ENCODE data around the gene FAM181A. TPM values are rescaled to one million over a fixed set of nuclear protein-coding genes. Genes with fewer than 3 reads are reported as not detected.

FAM181A gene
- total RNA-seq, 1 experiment from 2014 or later = not detected

GRCh38 chr14:93936926-93937325 is 9.8 kb downstream of the FAM181A start:
- CTCF ChIA-PET = interaction anchor here (0.5 to 1.4 kb wide), 2 partner anchors 26 to 64 kb away, joined by 3 read pairs; no protein-coding TSS in a partner anchor
- DNase-seq (ENCODE audit: low read depth, low spot score) = no peak
- no TSS peak for BruUV-seq (replicated peaks)
- POLR2A ChIA-PET = no interaction called here
- Histone ChIP-seq H3K4me3 (ENCODE audit: low read depth in 2 of 2, low read length in 2 of 2) (no peak overlapping the region), H3K27ac (ENCODE audit: low read length) (no peak overlapping the region), H3K4me1 (ENCODE audit: control insufficient read depth, insufficient read depth, low read length) (peaks cover 6% of the 10 kb centered on the region), H3K27me3 (ENCODE audit: control insufficient read depth, insufficient read depth, low read length) (no peaks in the 10 kb centered on the region), H3K9me3 (ENCODE audit: control insufficient read depth, insufficient read depth, low read depth, low read length) (no peaks in the 10 kb centered on the region), H3K36me3 (ENCODE audit: control insufficient read depth, insufficient read depth, low read length) (no peaks in the 10 kb centered on the region)
- intact Hi-C loops (cut with micrococcal nuclease; ENCODE audit: unreplicated experiment) (loop anchor here (10.0 kb wide), 1 partner anchor 198 kb away; no protein-coding TSS in a partner anchor), in situ Hi-C loops (cut with HindIII; ENCODE audit: low pct_unique_long_range_greater_than_20kb, low sequenced_read_pairs) (no loop called here)
- TF ChIP-seq POLR2AphosphoS5 (IDR thresholded peaks at IDR 0.05; ENCODE audit: low read depth, low read length) = no peak
- ATAC-seq = no peak

- H3K36me3 ChIP-seq (ENCODE audit: control insufficient read depth, insufficient read depth, low read length) = no peaks in the 10 kb centered on the region
- no peaks in the 10 kb centered on the region for H3K9me3 ChIP-seq (ENCODE audit: control insufficient read depth, insufficient read depth, low read depth, low read length)
- intact Hi-C loops (cut with micrococcal nuclease; ENCODE audit: unreplicated experiment) (loop anchor here (10.0 kb wide), 1 partner anchor 197 kb away; no protein-coding TSS in a partner anchor), in situ Hi-C loops (cut with HindIII; ENCODE audit: low pct_unique_long_range_greater_than_20kb, low sequenced_read_pairs) (no loop called here)
- ChIA-PET CTCF (interaction anchor here (0.5 to 1.4 kb wide), 4 partner anchors 11 to 243 kb away, joined by 3 to 8 read pairs (median 3); no protein-coding TSS in a partner anchor), POLR2A (no interaction called here)
- TF ChIP-seq REST (IDR thresholded peaks at IDR 0.05; ENCODE audit: insufficient read depth in 1 of 2, low read depth in 2 of 2, low read length in 1 of 2) = no peak
- TF ChIP-seq POLR2AphosphoS5 (IDR thresholded peaks at IDR 0.05; ENCODE audit: low read depth, low read length) = no peak
- no peak for TF ChIP-seq SIN3A (IDR thresholded peaks at IDR 0.05; ENCODE audit: borderline replicate concordance, insufficient read depth, low read depth, low read length)
- TF ChIP-seq CTCF (IDR thresholded peaks at IDR 0.05) = no peak
- TF ChIP-seq TCF7L2 (IDR thresholded peaks at IDR 0.05; ENCODE audit: low read depth, low read length) = no peak
- peaks cover 10% of the 10 kb centered on the region for H3K4me1 ChIP-seq (ENCODE audit: control insufficient read depth, insufficient read depth, low read length)
- no peak for ATAC-seq
- H3K4me3 ChIP-seq (ENCODE audit: low read depth in 2 of 2, low read length in 2 of 2) = no peak overlapping the region
- no peaks in the 10 kb centered on the region for H3K27me3 ChIP-seq (ENCODE audit: control insufficient read depth, insufficient read depth, low read length)
- no peak for DNase-seq (ENCODE audit: low read depth, low spot score)
- BruUV-seq (replicated peaks) = no TSS peak
- H3K27ac ChIP-seq (ENCODE audit: low read length) = no peak overlapping the region
Measured at GRCh38 chr14:93937519-93937918, 10.4 kb downstream of the FAM181A start.

- Histone ChIP-seq H3K4me3 (ENCODE audit: low read depth in 2 of 2, low read length in 2 of 2) (no peak overlapping the region), H3K9me3 (ENCODE audit: control insufficient read depth, insufficient read depth, low read depth, low read length) (no peaks in the 10 kb centered on the region), H3K27me3 (ENCODE audit: control insufficient read depth, insufficient read depth, low read length) (no peaks in the 10 kb centered on the region), H3K36me3 (ENCODE audit: control insufficient read depth, insufficient read depth, low read length) (no peaks in the 10 kb centered on the region), H3K27ac (ENCODE audit: low read length) (no peak overlapping the region), H3K4me1 (ENCODE audit: control insufficient read depth, insufficient read depth, low read length) (peaks cover 10% of the 10 kb centered on the region)
- ChIA-PET POLR2A (no interaction called here), CTCF (interaction anchor here (0.5 to 1.7 kb wide), 8 partner anchors 32 to 199 kb away, joined by 3 to 11 read pairs (median 6); partner anchors contain the start of gene CCDC197)
- no peak for ATAC-seq
- no peak for DNase-seq (ENCODE audit: low read depth, low spot score)
- no TSS peak for BruUV-seq (replicated peaks)
- intact Hi-C loops (cut with micrococcal nuclease; ENCODE audit: unreplicated experiment) (loop anchor here (10.0 kb wide), 1 partner anchor 196 kb away; no protein-coding TSS in a partner anchor), in situ Hi-C loops (cut with HindIII; ENCODE audit: low pct_unique_long_range_greater_than_20kb, low sequenced_read_pairs) (no loop called here)
- TF ChIP-seq TCF7L2 (IDR thresholded peaks at IDR 0.05; ENCODE audit: low read depth, low read length) (no peak), SIN3A (IDR thresholded peaks at IDR 0.05; ENCODE audit: borderline replicate concordance, insufficient read depth, low read depth, low read length) (no peak), CTCF (IDR thresholded peaks at IDR 0.05) (no peak), REST (IDR thresholded peaks at IDR 0.05; ENCODE audit: insufficient read depth in 1 of 2, low read depth in 2 of 2, low read length in 1 of 2) (no peak), POLR2AphosphoS5 (IDR thresholded peaks at IDR 0.05; ENCODE audit: low read depth, low read length) (no peak)
Measured at GRCh38 chr14:93938751-93939303, 11.7 kb downstream of the FAM181A start.

Data from Panc1 (cell line).